ENCODE data around the gene ZNF628.

DNA sequence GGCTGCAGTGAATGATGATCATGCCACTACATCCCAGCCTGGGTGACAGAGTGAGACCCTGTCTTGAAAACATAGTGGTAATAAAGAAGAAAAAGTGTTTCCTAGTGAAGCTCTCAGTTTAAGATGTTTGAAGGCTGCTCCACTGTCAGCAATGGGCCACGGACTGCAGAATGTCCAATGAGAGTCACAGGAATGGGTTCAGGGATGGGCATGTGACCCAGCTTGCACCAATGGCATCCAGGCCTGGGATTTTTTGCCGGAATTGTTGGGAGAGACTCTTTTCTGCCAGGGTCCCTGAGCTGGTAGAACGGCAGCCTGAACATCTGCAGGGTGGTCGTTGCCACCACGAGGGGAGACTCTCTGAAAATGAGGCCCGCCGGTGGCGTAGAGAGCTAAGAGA, 39.6 kb upstream of the ZNF628 start:
- no peak for TF ChIP-seq CTCF (tag by site-specific recombination; IDR thresholded peaks at IDR 0.05)
- TF ChIP-seq ZNF19 (tag by site-specific recombination; IDR thresholded peaks at IDR 0.05; ENCODE audit: low read depth) = no peak
- TF ChIP-seq RBAK (tag by site-specific recombination; IDR thresholded peaks at IDR 0.05) = no peak
- TF ChIP-seq ZBTB6 (tag by site-specific recombination; IDR thresholded peaks at IDR 0.05) = no peak
- TF ChIP-seq ZNF114 (tag by site-specific recombination; IDR thresholded peaks at IDR 0.05) = no peak
- TF ChIP-seq ZNF274 (IDR thresholded peaks at IDR 0.05; ENCODE audit: low read length) = no peak
- TF ChIP-seq ZNF274 (tag by site-specific recombination; IDR thresholded peaks at IDR 0.05; ENCODE audit: borderline replicate concordance) = no peak
- no peak for TF ChIP-seq ZNF792 (tag by site-specific recombination; IDR thresholded peaks at IDR 0.05)

Data from HEK293 (cell line).